Stimulated activated naive CD8-positive, alpha-beta T cell treated with anti-CD3 and anti-CD28 coated beads, Interleukin-15, Interleukin-2, amounts not matched to agents 100 ng/mL and 50 ng/mL, for 24 hours (primary cell): ENCODE data around the gene CHI3L1.

Experiments used
- H3K27ac Mint-ChIP-seq: one replicate; pipeline ENCODE4 v1.8.0; 2021; ENCODE audit warnings: mild to moderate bottlenecking, mixed read lengths
- H3K27me3 Mint-ChIP-seq: one replicate; pipeline ENCODE4 v1.8.0; 2021; ENCODE audit warnings: mixed read lengths
- H3K36me3 Mint-ChIP-seq: one replicate; pipeline ENCODE4 v1.8.0; 2021; ENCODE audit warnings: low read depth, mixed read lengths
- H3K4me1 Mint-ChIP-seq: one replicate; pipeline ENCODE4 v1.8.0; 2021; ENCODE audit warnings: low read depth, mixed read lengths
- H3K4me3 Mint-ChIP-seq: one replicate; pipeline ENCODE4 v1.8.0; 2021; ENCODE audit warnings: mild to moderate bottlenecking, mixed read lengths
- H3K9me3 Mint-ChIP-seq: one replicate; pipeline ENCODE4 v1.8.0; 2021; ENCODE audit warnings: mixed read lengths

Gene CHI3L1

DNA sequence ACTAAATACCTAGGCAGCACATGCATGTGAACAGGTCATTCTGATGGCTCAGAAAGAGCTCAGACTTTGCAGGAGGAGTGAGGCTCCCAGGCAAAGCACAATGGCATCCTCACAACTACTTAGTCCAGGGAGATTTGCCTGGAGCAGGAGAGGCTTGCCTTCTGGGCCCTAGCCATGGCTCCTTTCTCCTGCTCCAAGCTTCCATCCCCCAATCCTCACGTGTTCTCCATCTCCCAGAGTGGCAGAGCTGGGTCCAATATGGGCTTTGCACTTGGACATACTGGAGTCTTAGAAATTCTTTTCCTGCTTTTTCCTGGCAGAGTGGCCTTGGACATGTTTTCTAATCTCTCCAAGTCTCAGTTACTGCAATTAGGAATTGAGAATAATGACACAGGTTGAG, 26.7 kb downstream of the CHI3L1 start:
- H3K36me3 Mint-ChIP-seq, result no peaks in the 10 kb centered on the region
- H3K27ac Mint-ChIP-seq, result no peak overlapping the region
- no peaks in the 10 kb centered on the region for H3K4me1 Mint-ChIP-seq
- peaks cover 19% of the 10 kb centered on the region for H3K27me3 Mint-ChIP-seq
- peaks cover 11% of the 10 kb centered on the region for H3K9me3 Mint-ChIP-seq
- H3K4me3 Mint-ChIP-seq, result no peak overlapping the region

DNA sequence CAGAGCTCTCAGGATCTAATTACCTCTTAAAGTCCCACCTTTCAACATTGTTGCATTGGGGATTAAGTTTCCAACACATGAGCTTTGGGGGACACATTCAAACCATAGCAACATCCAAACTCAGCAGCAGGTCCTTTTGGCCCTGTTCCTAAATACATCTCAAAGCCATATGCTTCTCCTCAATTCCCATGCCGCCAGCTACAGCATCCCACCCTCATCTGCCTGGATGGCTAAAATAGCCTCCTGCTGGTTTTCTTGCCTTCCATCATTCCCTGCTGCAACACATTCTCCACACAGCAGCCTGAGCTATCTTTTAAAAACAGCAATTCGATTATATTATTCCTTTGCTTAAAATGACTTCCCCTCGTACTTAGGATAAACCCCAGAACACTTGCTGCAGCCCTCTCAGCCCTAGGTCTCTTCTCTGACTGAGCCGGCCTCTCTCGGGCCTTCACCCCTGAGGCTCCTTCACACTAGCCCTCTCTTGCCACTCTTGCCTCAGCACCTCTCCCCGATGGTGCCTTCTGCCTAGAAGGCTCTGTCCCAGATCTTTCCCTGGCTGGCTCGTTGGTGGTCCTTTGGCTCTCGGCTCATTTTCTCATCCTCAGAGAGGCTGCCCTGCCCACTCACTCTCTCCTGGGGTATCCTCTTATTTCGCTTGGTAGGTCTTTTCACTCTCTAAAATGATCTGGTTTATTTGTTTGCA, 27.4 kb downstream of the CHI3L1 start:
- no peaks in the 10 kb centered on the region for H3K36me3 Mint-ChIP-seq
- peaks cover 16% of the 10 kb centered on the region for H3K27me3 Mint-ChIP-seq
- no peaks in the 10 kb centered on the region for H3K4me1 Mint-ChIP-seq
- no peak overlapping the region for H3K4me3 Mint-ChIP-seq
- H3K27ac Mint-ChIP-seq, result no peak overlapping the region
- peaks cover 11% of the 10 kb centered on the region for H3K9me3 Mint-ChIP-seq

DNA sequence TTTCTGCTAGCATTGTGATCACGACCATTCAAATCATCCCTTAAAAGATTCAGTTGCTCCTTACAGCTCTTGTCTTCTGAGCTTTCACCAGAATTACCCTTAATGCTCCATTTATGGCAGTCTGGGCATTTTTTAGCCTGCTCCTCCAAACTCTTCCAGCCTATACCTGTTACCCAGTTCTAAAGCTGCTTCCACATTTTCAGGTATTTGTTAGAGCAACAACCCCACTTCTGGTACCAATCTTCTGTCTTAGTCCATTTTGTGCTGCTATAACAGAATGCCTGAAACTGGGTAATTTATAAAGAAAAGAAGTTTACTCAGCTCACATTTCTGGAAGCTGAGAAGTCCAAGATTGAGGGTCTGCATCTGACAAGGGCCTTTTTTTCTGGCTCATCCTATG, 28.1 kb downstream of the CHI3L1 start:
- Mint-ChIP-seq H3K9me3 (peaks cover 11% of the 10 kb centered on the region), H3K4me3 (no peak overlapping the region), H3K4me1 (no peaks in the 10 kb centered on the region), H3K27me3 (peaks cover 15% of the 10 kb centered on the region), H3K27ac (no peak overlapping the region), H3K36me3 (no peaks in the 10 kb centered on the region)

DNA sequence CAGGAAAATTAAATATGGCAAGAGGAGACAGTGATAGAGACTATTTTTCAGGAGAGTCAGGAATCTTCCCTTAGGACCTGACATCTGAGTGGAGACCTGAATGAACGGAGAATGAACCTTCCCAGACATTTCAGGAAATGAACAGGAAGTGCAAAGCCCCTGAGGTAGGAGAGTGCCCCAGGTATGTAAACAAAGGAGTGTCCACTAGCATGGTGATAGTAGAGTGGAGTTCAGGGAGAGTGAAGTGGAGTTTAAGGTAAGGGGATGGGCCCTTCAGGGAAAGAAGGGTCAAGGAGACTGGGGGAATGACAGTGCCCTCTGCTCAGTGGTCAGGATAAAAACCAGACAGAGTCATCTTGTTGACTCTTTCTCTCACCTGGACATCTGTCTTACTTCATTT, 30.2 kb downstream of the CHI3L1 start:
- peaks cover 5% of the 10 kb centered on the region for H3K27me3 Mint-ChIP-seq

DNA sequence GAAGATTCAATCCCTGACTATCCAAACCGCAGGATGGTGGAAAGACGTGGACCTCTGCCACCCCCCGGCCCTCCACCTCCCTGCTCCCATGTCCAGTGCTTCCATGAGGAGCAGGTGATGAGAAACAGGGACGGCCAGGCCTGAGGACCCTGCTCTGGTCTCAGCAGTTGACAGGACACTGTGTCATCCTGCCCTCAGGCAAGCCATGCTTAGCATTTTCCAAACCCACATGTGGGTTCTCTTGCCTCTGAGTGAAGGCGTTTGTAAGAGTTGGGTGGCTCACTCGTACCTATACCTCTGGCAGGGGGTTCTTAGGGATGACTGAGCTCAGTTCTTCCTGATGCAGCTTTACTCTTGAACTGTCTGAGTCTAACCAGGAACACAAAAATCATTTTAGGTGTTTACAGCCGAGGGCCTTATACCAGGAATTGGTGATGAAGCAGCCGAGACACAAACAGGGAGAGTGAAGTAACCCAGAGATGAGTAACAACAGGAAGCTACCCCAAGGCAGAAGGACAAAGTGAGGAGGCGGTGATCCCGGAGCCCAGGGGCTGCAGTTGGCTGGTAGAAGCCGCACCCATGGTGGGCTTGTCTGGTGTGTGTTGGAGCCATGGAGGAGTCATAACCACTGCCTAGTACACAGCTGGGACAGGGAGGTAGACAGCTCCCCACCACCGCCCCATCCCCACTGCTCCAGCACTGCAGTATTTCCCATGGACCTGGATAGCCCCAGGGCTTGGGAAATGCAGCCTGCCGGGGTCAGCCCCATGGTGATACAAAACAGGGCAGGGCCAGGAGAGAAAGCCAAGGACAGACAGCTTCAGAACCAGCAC, 32.3 kb downstream of the CHI3L1 start:
- Mint-ChIP-seq H3K4me1 (no peaks in the 10 kb centered on the region), H3K4me3 (no peak overlapping the region), H3K9me3 (peaks cover 7% of the 10 kb centered on the region), H3K27ac (no peak overlapping the region), H3K27me3 (peaks cover under 1% of the 10 kb centered on the region), H3K36me3 (no peaks in the 10 kb centered on the region)

More for the DNA sequence above, 30.2 kb downstream of the CHI3L1 start:
- H3K9me3 Mint-ChIP-seq, result peaks cover 11% of the 10 kb centered on the region
- H3K4me1 Mint-ChIP-seq, result no peaks in the 10 kb centered on the region
- H3K4me3 Mint-ChIP-seq, result no peak overlapping the region
- no peak overlapping the region for H3K27ac Mint-ChIP-seq
- H3K36me3 Mint-ChIP-seq, result no peaks in the 10 kb centered on the region

DNA sequence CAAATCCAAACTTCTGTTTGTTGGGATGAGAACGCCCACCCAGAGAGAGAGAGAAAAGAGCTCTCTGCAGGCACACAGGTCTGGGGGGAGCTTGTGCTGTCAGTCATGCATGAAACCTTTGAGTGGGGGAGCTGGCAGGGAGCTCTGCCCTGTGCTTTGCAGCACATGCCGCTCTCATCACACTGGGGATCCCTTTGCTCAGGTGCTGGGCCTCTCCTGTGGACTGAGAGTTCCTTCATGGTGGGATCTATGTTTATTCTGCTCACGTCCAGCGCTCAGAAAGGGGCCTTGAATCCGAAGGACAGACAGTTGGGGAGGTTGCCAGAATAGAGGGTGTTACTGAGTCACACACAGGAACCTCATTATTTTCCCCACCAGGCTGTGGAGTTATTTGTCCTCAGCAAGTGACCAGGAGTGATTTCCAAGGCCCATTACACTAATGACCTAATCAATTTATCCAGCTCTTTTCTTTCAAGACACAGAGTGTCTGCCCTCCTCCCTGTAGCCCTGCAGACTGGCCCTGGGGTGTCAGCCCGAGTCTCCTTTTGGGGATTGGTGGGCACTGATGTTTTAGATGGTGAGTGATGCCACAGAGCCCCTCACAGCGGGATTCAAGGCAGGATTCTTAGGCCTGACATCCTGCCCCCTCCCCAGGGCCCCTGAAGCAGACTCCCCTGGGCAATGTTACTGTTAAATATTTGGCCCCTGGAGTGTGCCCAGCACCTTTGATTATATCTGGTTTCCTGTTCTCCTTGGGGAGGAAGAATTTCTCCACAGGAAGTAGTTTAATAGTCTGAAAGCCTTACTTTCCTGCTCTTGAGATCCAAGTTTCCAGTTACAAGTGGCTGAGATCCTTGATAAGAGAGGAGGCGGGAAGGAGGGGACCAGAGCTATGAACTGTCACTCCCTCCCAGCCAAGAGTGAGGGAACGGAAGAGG, 33.2 kb downstream of the CHI3L1 start:
- Mint-ChIP-seq H3K4me3 (no peak overlapping the region), H3K27ac (no peak overlapping the region), H3K9me3 (peaks cover 4% of the 10 kb centered on the region), H3K27me3 (no peaks in the 10 kb centered on the region), H3K36me3 (no peaks in the 10 kb centered on the region), H3K4me1 (no peaks in the 10 kb centered on the region)

DNA sequence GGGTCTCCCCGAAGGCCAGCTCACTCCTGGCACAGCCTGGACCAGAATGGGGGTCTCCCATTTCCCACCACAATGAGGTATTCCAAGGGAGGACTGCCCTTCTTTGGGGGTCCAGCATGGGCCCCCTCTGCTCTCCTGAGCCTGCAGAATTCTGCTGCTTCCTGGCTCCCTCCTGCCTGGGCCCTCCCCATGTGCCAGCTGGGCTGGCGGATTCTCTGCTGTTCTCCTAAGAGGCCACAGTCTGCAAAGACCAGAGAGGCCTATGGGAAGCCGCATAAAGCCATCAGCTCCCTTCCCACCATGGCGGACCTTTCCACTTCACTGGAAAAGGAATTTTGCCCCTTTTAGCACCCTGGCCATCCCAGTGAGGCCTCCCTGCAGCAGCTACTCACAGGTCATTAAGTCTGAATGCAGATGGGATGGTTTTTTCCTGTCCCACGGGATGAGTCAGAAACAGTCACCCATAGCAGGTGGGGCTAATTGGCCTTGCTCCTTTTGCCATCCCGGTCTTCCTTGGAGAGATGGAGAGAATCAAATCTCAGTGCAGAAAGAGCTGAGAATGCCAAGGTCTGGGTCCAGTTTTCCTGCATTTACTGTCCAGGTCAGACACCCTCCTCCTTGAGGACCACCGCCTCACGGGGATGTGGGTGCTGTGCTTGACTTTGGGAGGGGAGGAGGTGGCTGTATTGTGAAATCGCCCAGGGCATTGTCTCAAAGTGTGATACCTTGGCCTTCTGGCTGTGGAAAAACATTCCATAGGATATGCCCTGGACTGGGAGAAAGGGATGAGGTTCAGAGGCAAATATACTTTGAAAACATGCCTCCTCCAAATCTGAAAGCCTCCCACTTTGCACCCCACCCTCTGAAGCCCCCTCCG, 34.1 kb downstream of the CHI3L1 start:
- Mint-ChIP-seq H3K4me1 (no peaks in the 10 kb centered on the region), H3K27me3 (no peaks in the 10 kb centered on the region), H3K9me3 (no peaks in the 10 kb centered on the region), H3K27ac (no peak overlapping the region), H3K36me3 (no peaks in the 10 kb centered on the region), H3K4me3 (no peak overlapping the region)

DNA sequence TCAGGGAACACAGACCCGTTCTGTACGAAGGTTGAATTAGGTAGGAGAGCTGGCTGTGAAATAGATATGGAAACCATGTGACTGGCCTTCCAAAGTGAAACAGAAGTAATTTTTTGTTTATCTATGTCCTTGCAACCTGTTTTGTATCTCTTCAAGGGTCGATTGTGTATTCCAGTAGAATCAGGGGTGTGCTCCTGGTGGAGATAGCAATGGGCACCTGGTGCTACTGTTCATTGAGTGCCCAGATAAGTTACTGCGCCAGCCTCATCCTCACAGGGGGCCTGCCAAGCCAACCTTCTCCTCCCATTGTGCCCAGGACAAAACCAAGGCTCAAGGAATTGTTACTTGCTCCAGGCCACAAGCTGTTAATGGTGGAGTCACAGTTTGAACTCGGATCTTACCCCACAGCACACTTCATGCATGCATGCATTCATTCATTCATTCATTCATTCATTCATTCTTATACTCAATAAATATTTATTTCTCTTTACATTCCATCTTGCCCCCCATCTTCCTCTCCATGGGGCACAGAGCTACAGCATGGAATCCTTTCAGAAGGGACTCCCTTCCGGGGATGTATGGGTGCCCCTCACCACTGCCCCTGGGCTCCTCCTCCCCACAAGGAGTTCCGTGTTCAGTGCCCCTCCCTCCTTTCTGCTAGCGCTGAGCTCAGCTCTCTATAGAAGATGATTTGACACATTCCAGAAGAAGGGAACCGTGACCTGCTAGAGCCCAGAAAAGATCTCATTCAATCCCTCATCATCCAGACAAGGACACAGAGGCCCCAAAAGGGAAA, 34.9 kb downstream of the CHI3L1 start:
- H3K27me3 Mint-ChIP-seq, result no peaks in the 10 kb centered on the region
- no peaks in the 10 kb centered on the region for H3K4me1 Mint-ChIP-seq
- H3K4me3 Mint-ChIP-seq, result no peak overlapping the region
- no peaks in the 10 kb centered on the region for H3K9me3 Mint-ChIP-seq
- no peaks in the 10 kb centered on the region for H3K36me3 Mint-ChIP-seq
- no peak overlapping the region for H3K27ac Mint-ChIP-seq

DNA sequence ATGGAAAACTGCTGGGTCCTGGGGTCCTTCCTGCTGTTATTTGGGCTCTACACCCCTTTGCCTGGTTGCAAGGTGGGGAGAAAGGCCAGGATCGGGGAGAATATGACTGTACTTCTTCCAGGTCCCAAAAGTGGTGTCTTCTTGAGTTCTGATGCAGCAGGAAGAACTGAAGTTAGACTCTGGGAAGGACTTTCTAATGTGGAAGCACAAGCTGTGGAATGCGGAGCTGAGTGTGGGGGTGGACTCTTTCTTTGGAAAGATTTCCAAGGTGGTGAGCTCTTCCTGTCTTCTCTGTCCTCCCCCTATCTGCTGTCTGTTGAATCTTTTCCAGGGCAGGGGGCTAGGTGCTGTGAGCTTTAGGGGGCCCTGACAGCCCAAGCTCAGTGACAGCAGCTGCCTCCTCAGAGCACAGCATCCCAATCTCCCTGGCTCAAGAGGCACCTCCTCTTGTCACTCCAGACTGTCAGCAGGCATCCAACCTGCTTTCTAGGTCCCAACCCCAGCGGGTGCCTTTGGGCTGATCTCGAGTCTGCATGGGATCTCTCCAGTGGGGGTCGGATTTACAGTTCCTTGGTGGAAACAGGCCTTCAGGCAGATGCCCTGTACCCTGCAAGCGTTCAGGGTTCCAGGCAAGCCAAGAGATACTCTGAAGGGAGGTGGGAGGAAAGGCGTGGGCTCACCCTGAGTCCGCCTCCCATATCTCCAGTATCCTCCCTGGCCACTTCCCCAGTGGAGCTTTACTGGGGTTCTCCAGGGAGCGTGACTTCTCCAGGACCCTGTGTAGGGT, 35.8 kb downstream of the CHI3L1 start:
- no peaks in the 10 kb centered on the region for H3K4me1 Mint-ChIP-seq
- H3K27me3 Mint-ChIP-seq, result no peaks in the 10 kb centered on the region

DNA sequence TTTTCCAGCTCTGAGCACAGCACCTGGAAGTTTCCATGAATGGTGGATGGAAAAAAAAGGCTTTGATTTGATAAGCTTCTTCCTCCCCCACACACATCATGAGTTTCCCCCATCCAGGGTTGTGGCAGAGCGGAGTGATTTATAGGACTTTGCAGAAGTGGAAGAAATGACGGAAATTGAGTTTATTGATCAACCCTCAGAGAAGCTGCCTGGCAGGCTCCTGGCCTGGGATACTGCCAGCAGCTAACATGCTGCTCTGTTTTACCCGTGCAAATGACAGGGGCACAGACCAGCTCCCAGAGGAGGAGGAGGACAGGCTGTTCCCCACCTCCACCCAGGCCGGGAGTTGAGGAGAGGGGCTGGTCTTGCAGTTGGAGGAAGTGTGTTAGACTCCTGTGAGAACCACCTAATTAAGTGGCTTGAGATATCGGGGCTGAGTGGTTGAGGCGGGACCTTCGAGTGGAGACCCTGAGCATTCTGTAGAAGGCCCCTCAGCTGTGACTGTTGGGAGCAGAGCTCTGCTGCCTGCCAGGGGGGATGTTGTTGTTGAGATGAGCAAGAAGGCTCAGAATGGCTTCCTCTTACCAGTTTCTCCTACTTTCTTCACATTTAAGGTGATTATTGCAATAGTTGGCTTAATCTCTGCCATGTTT, 37.2 kb downstream of the CHI3L1 start:
- H3K9me3 Mint-ChIP-seq, result no peaks in the 10 kb centered on the region
- H3K27me3 Mint-ChIP-seq, result no peaks in the 10 kb centered on the region
- no peak overlapping the region for H3K27ac Mint-ChIP-seq
- H3K4me1 Mint-ChIP-seq, result no peaks in the 10 kb centered on the region
- no peak overlapping the region for H3K4me3 Mint-ChIP-seq
- H3K36me3 Mint-ChIP-seq, result no peaks in the 10 kb centered on the region

More for the DNA sequence above, 35.8 kb downstream of the CHI3L1 start:
- no peaks in the 10 kb centered on the region for H3K36me3 Mint-ChIP-seq
- H3K9me3 Mint-ChIP-seq, result no peaks in the 10 kb centered on the region
- no peak overlapping the region for H3K4me3 Mint-ChIP-seq
- H3K27ac Mint-ChIP-seq, result no peak overlapping the region

DNA sequence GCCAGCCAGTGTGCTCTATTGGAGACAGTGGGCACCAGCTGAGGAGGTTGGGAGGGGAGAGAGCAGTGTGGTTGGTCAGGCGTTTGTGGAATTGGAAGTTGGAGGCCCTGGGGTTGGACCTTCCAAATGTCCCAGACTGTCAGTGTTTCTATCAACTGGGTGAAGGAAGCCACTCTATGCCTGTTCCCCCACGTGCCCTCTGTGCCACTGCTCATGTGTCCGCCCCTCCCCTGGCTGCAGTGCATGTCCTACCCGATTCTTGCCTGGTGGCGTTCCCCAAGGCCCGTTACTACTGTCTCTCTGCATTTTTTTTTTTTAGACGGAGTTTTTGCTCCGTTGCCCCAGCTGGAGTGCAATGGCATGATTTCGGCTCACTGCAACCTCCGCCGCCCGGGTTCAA, 37.9 kb downstream of the CHI3L1 start:
- H3K4me3 Mint-ChIP-seq, result no peak overlapping the region
- H3K9me3 Mint-ChIP-seq, result no peaks in the 10 kb centered on the region
- no peaks in the 10 kb centered on the region for H3K27me3 Mint-ChIP-seq
- no peaks in the 10 kb centered on the region for H3K36me3 Mint-ChIP-seq
- no peak overlapping the region for H3K27ac Mint-ChIP-seq
- no peaks in the 10 kb centered on the region for H3K4me1 Mint-ChIP-seq

DNA sequence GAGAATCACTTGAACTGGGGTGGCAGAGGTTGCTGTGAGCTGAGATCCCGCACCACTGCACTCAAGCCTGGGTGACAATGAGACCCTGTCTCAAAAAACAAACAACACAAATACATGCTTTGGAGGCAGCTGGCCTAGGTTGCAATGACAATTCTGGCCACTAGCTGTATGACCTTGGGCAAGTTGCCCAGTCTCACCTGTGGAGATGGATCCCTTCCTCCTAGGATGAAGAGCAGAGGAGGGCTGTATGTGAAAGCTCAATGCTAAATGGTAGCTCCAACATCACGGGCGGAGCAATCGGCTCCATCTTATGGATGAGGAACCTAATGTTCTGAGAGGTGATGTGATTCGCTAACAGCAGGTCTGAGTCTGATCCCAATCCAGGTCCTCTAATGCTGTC, 38.4 kb downstream of the CHI3L1 start:
- H3K27me3 Mint-ChIP-seq, result no peaks in the 10 kb centered on the region
- no peak overlapping the region for H3K27ac Mint-ChIP-seq
- no peaks in the 10 kb centered on the region for H3K4me1 Mint-ChIP-seq
- no peaks in the 10 kb centered on the region for H3K9me3 Mint-ChIP-seq
- no peak overlapping the region for H3K4me3 Mint-ChIP-seq
- no peaks in the 10 kb centered on the region for H3K36me3 Mint-ChIP-seq
